Activated CD8-positive, alpha-beta memory T cell treated with anti-CD3 and anti-CD28 coated beads for 48 hours (primary cell): ENCODE measurements around the gene CDX1.

ENCODE experiments used
- DNase-seq, 3 experiments: peaks; one replicate each; pipeline ENCODE4 v3.0.0-alpha.2; 2020; ENCODE audit warnings: low read depth in 2 of 3, low spot score in 2 of 3

Gene CDX1

GRCh38 chr5:150166650-150167511, at the start of gene CDX1:
Gene CDX1, plus strand, starts transcription at chr5:150166778. Its CDS starts 99 bp downstream, at chr5:150166877.
- DNase-seq, result no peak

GRCh38 chr5:150117945-150118560, 48.5 kb upstream of the CDX1 start:
- no peak for DNase-seq

GRCh38 chr5:150118561-150119229, 47.9 kb upstream of the CDX1 start:
- DNase-seq, result no peak

- DNase-seq, result no peak
These were observed 47.0 kb upstream of the CDX1 start for GRCh38 chr5:150119421-150120061.

GRCh38 chr5:150120062-150120441, 46.5 kb upstream of the CDX1 start:
- DNase-seq, result no peak

- no peak for DNase-seq
These were observed 45.7 kb upstream of the CDX1 start for GRCh38 chr5:150120617-150121447.

- DNase-seq, result no peak
These were observed 45.0 kb upstream of the CDX1 start for GRCh38 chr5:150121448-150122157.

GRCh38 chr5:150122158-150122510, 44.4 kb upstream of the CDX1 start:
- no peak for DNase-seq

- no peak for DNase-seq
These were observed 43.8 kb upstream of the CDX1 start for GRCh38 chr5:150122536-150123481.

- no peak for DNase-seq
These were observed 43.0 kb upstream of the CDX1 start for GRCh38 chr5:150123542-150123941.

- DNase-seq, result no peak
These were observed 42.4 kb upstream of the CDX1 start for GRCh38 chr5:150124111-150124557.

- DNase-seq, result no peak
These were observed 42.0 kb upstream of the CDX1 start for GRCh38 chr5:150124596-150124995.

- no peak for DNase-seq
These were observed 41.2 kb upstream of the CDX1 start for GRCh38 chr5:150125334-150125733.

GRCh38 chr5:150126199-150126920, 40.2 kb upstream of the CDX1 start:
- DNase-seq, result no peak

- DNase-seq, result no peak
These were observed 39.7 kb upstream of the CDX1 start for GRCh38 chr5:150126921-150127265.

- no peak for DNase-seq
These were observed 37.1 kb upstream of the CDX1 start for GRCh38 chr5:150129454-150129812.

GRCh38 chr5:150129813-150130492, 36.6 kb upstream of the CDX1 start:
- DNase-seq, result peak; percentile 2 to 23 (median 13)

- no peak for DNase-seq
These were observed 36.1 kb upstream of the CDX1 start for GRCh38 chr5:150130493-150130922.
